ENCODE measurements around the gene RECQL5.

DNA sequence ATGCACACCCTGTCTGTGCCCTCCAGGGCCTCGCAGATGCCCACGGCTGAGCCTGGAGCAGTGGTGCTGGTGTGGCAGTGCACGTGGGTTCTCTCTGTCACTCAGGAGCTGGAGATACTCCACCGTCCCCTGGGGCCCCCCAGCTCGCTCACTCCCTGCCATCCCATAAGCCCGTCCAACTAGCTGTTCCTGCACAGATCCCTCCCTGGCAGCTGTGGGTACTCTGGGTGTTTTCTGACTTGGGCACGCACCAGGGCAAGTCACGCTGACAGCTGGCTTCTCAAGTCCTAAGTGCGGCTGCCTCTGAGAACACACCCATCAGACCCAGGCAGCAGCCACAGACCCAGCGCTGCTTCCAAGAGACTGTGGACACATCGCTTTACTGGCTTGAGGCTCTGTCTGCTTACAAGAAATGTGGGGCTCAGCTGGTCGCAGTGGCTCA is 28.9 kb upstream of the RECQL5 start:
- TF ChIP-seq, protein P1, sequence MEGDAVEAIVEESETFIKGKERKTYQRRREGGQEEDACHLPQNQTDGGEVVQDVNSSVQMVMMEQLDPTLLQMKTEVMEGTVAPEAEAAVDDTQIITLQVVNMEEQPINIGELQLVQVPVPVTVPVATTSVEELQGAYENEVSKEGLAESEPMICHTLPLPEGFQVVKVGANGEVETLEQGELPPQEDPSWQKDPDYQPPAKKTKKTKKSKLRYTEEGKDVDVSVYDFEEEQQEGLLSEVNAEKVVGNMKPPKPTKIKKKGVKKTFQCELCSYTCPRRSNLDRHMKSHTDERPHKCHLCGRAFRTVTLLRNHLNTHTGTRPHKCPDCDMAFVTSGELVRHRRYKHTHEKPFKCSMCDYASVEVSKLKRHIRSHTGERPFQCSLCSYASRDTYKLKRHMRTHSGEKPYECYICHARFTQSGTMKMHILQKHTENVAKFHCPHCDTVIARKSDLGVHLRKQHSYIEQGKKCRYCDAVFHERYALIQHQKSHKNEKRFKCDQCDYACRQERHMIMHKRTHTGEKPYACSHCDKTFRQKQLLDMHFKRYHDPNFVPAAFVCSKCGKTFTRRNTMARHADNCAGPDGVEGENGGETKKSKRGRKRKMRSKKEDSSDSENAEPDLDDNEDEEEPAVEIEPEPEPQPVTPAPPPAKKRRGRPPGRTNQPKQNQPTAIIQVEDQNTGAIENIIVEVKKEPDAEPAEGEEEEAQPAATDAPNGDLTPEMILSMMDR (IDR thresholded peaks at IDR 0.05) = no peak
- TF ChIP-seq EP300 (IDR thresholded peaks at IDR 0.05; ENCODE audit: low read depth) = no peak
- TF ChIP-seq POLR2A (IDR thresholded peaks at IDR 0.05) = peak; percentile 53
- TF ChIP-seq POLR2AphosphoS5 (IDR thresholded peaks at IDR 0.05) = peak; percentile 5 to 73 (median 64)
